A549 (cell line): ENCODE measurements around the gene NRIP1.

ENCODE experiments used
- HOXA7 ChIP-seq: fragments of 250-450 bp; sonication (Bioruptor Pico); IDR thresholded peaks from 2 replicates; pipeline ENCODE4 v1.5.0; 2020; ENCODE audit warnings: mild to moderate bottlenecking, moderate library complexity
- MAX ChIP-seq: IDR thresholded peaks from 2 replicates; pipeline ENCODE4 v1.6.1; 2012
- POLR2A ChIP-seq: IDR thresholded peaks from 2 replicates; pipeline ENCODE4 v1.6.1; 2012; ENCODE audit warnings: mild to moderate bottlenecking, low read length
- RAD21 ChIP-seq, 2 experiments: fragments of >200 bp in 1 of 2; sonication (Bioruptor Twin) in 1 of 2; formaldehyde crosslinking in 1 of 2; IDR thresholded peaks in 1 of 2; conservative IDR thresholded peaks in 1 of 2; 2 replicates in 1 of 2; 3 replicates in 1 of 2; pipeline ENCODE4 v1.6.1; 2012 to 2018; ENCODE audit warnings: inconsistent platforms in 1 of 2
- TF ChIP-seq, protein P1 (sequence below): fragments of >200 bp; sonication (Bioruptor Twin); formaldehyde crosslinking; IDR thresholded peaks from 3 replicates; pipeline ENCODE4 v1.5.1; 2016
- TF ChIP-seq, protein P2 (sequence below): fragments of 200-600 bp; sonication (generic); IDR thresholded peaks from 2 replicates; pipeline ENCODE4 v1.6.1; 2016; ENCODE audit warnings: antibody characterized with exemption, mild to moderate bottlenecking, moderate library complexity

DNA sequence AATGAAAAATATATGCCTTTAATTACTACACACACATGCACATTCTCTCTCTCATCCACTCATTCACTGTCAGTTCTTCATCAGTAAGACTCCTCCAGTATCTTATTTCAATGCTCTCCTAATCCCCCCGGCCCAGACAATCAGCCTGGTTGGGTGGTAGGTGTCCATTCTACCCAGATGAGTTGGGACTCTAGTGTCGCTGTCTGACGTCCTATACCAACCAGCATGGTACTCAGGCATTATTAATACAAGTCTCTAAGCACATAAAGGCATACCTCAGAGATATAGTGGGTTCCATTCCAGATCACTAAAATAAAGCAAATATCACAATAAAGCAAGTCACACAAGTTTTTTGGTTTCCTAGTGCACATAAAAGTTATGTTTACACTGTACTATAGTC lies 19.8 kb downstream of the NRIP1 start:
- TF ChIP-seq, protein P1, sequence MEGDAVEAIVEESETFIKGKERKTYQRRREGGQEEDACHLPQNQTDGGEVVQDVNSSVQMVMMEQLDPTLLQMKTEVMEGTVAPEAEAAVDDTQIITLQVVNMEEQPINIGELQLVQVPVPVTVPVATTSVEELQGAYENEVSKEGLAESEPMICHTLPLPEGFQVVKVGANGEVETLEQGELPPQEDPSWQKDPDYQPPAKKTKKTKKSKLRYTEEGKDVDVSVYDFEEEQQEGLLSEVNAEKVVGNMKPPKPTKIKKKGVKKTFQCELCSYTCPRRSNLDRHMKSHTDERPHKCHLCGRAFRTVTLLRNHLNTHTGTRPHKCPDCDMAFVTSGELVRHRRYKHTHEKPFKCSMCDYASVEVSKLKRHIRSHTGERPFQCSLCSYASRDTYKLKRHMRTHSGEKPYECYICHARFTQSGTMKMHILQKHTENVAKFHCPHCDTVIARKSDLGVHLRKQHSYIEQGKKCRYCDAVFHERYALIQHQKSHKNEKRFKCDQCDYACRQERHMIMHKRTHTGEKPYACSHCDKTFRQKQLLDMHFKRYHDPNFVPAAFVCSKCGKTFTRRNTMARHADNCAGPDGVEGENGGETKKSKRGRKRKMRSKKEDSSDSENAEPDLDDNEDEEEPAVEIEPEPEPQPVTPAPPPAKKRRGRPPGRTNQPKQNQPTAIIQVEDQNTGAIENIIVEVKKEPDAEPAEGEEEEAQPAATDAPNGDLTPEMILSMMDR, result no peak
- TF ChIP-seq POLR2A, result no peak
- TF ChIP-seq, protein P2, sequence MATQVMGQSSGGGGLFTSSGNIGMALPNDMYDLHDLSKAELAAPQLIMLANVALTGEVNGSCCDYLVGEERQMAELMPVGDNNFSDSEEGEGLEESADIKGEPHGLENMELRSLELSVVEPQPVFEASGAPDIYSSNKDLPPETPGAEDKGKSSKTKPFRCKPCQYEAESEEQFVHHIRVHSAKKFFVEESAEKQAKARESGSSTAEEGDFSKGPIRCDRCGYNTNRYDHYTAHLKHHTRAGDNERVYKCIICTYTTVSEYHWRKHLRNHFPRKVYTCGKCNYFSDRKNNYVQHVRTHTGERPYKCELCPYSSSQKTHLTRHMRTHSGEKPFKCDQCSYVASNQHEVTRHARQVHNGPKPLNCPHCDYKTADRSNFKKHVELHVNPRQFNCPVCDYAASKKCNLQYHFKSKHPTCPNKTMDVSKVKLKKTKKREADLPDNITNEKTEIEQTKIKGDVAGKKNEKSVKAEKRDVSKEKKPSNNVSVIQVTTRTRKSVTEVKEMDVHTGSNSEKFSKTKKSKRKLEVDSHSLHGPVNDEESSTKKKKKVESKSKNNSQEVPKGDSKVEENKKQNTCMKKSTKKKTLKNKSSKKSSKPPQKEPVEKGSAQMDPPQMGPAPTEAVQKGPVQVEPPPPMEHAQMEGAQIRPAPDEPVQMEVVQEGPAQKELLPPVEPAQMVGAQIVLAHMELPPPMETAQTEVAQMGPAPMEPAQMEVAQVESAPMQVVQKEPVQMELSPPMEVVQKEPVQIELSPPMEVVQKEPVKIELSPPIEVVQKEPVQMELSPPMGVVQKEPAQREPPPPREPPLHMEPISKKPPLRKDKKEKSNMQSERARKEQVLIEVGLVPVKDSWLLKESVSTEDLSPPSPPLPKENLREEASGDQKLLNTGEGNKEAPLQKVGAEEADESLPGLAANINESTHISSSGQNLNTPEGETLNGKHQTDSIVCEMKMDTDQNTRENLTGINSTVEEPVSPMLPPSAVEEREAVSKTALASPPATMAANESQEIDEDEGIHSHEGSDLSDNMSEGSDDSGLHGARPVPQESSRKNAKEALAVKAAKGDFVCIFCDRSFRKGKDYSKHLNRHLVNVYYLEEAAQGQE, result no peak
- no peak for TF ChIP-seq MAX
- no peak for TF ChIP-seq HOXA7 (CRISPR knock-in tag)
- no peak for TF ChIP-seq RAD21 (conservative IDR thresholded peaks at IDR 0.05 in 1 of 2, IDR thresholded peaks at IDR 0.05 in 1 of 2)
